Measurements from ENCODE around the gene TTC7B. TPM values are rescaled to one million over a fixed set of nuclear protein-coding genes. Genes with fewer than 3 reads are reported as not detected.

Gene TTC7B
- total and polyA plus RNA-seq, 2 experiments from 2014 or later, result 68.1 to 75.8 TPM

DNA sequence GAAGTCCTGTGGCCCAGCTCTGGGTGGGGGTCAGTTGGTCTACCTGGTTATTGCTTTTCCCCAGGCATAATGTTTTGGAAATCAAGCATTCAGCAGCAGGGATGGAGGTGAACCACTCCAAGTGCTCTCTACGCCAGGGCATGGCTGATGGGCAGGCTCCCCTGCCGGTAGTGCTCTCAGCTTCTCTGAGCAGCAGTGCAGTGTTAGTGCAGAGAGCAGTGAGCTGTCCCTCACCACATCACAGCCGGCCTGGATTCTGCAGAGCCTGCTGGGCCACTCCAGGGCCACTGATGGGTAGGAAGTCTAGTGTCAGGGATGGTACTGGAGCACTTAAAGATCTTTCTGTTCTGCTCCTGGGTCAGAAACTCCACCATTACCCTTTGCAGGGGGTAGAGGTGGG, 268.3 kb downstream of the TTC7B start:
- H3K27ac ChIP-seq, result no peak overlapping the region
- DNase-seq (ENCODE audit: low read depth in 1 of 2, low spot score in 1 of 2), result no peak
- TF ChIP-seq, protein P1, sequence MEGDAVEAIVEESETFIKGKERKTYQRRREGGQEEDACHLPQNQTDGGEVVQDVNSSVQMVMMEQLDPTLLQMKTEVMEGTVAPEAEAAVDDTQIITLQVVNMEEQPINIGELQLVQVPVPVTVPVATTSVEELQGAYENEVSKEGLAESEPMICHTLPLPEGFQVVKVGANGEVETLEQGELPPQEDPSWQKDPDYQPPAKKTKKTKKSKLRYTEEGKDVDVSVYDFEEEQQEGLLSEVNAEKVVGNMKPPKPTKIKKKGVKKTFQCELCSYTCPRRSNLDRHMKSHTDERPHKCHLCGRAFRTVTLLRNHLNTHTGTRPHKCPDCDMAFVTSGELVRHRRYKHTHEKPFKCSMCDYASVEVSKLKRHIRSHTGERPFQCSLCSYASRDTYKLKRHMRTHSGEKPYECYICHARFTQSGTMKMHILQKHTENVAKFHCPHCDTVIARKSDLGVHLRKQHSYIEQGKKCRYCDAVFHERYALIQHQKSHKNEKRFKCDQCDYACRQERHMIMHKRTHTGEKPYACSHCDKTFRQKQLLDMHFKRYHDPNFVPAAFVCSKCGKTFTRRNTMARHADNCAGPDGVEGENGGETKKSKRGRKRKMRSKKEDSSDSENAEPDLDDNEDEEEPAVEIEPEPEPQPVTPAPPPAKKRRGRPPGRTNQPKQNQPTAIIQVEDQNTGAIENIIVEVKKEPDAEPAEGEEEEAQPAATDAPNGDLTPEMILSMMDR (IDR thresholded peaks at IDR 0.05; ENCODE audit: low read depth, low read length), result no peak
- no peak overlapping the region for H3K4me3 ChIP-seq
- no peaks in the 10 kb centered on the region for H3K36me3 ChIP-seq
- H3K27me3 ChIP-seq, result no peaks in the 10 kb centered on the region
- no peaks in the 10 kb centered on the region for H3K9me3 ChIP-seq (ENCODE audit: low read depth)
- peaks cover 10% of the 10 kb centered on the region for H3K4me1 ChIP-seq (ENCODE audit: low read depth)

DNA sequence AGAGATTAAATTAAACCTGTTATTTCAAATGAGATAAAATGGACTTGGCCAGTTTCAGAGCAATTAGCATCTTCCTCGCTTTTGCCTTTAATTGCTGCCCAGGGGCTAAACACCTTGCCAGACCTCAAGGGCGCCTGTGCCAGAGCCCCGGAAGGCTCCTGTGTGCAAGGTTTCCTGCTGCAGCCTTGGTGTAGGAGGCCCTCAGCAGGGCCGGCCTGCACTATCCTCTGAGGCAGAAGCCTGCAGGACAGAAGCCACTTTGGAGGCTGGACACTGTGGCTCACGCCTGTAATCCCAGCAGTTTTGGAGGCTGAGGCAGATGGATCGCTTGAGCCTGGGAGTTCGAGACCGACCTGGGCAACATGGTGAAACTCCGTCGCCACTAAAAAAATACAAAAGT, 269.0 kb downstream of the TTC7B start:
- TF ChIP-seq, protein P1 (IDR thresholded peaks at IDR 0.05; ENCODE audit: low read depth, low read length), result no peak
- no peaks in the 10 kb centered on the region for H3K36me3 ChIP-seq
- no peak for DNase-seq (ENCODE audit: low read depth in 1 of 2, low spot score in 1 of 2)
- no peaks in the 10 kb centered on the region for H3K9me3 ChIP-seq (ENCODE audit: low read depth)
- peaks cover 10% of the 10 kb centered on the region for H3K4me1 ChIP-seq (ENCODE audit: low read depth)
- H3K4me3 ChIP-seq, result no peak overlapping the region
- no peaks in the 10 kb centered on the region for H3K27me3 ChIP-seq
- no peak overlapping the region for H3K27ac ChIP-seq

DNA sequence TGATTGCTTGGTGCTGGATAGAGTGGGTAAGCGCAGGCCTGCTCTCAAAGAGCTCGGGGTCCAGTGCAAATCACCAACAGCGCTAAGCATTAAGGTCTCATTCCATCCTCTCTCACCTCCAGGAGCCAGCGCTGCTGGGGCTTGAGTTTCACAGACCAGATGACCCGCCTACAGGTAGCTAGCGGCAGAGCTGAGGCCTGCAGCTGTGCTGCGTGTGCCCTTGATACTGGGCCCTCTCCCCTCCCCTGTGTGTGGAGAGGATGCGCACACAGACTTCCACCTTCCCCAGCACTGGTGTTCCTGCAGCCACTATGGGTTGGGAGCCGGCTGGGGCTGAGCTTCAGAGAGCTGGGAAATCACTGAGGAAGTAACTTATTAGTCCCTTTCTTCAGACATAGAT, 269.5 kb downstream of the TTC7B start:
- no peak overlapping the region for H3K4me3 ChIP-seq
- H3K4me1 ChIP-seq (ENCODE audit: low read depth), result peaks cover 10% of the 10 kb centered on the region
- TF ChIP-seq, protein P1 (IDR thresholded peaks at IDR 0.05; ENCODE audit: low read depth, low read length), result no peak
- no peaks in the 10 kb centered on the region for H3K9me3 ChIP-seq (ENCODE audit: low read depth)
- no peak for DNase-seq (ENCODE audit: low read depth in 1 of 2, low spot score in 1 of 2)
- no peaks in the 10 kb centered on the region for H3K27me3 ChIP-seq
- H3K36me3 ChIP-seq, result no peaks in the 10 kb centered on the region
- H3K27ac ChIP-seq, result no peak overlapping the region

DNA sequence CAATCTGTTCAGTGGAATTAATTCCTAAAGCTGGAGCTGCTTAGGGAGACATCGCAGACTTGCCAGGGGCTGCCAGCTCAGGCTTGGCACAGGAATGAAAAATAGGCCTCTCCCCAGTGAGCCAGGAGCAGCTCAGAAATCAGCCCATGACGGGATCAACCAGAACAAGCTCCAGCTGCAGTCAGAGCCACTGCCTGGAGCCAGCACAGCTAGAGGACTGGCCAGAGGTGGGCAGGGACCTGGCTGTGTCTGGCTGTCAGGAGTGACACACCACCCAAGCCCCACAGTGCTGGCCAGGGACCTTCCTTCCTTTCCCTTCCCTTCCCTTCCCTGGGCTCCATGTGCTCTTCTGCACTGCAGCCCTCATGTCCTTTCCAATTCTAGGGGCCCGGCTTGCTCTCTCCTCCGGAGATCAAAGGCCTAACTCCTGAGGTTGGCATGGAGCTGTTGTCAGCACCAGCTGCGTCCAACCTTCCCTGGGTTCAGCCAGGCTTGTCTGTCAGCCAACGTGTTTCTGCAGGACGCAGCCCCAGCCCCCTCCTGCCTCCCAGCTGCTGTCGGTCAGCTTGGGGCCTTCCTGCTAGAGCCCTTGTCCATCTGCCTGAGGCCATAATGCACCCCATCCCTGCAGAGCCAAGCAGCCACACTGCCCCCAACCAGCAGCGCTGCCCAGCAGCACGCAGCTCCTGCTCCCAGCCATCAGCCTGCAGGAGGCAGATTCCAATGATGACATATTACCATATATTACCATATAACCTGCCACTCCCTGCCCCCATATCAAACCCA, 270.1 kb downstream of the TTC7B start:
- H3K9me3 ChIP-seq (ENCODE audit: low read depth), result no peaks in the 10 kb centered on the region
- peaks cover 10% of the 10 kb centered on the region for H3K4me1 ChIP-seq (ENCODE audit: low read depth)
- peak overlapping the region; percentile 30 for H3K27ac ChIP-seq
- TF ChIP-seq, protein P1 (IDR thresholded peaks at IDR 0.05; ENCODE audit: low read depth, low read length), result no peak
- H3K36me3 ChIP-seq, result no peaks in the 10 kb centered on the region
- DNase-seq (ENCODE audit: low read depth in 1 of 2, low spot score in 1 of 2), result peak in 1 of 2 donors; percentile 71
- H3K4me3 ChIP-seq, result no peak overlapping the region
- H3K27me3 ChIP-seq, result no peaks in the 10 kb centered on the region

- no peak overlapping the region for H3K27ac ChIP-seq
- peaks cover 10% of the 10 kb centered on the region for H3K4me1 ChIP-seq (ENCODE audit: low read depth)
- H3K27me3 ChIP-seq, result no peaks in the 10 kb centered on the region
- no peaks in the 10 kb centered on the region for H3K36me3 ChIP-seq
- DNase-seq (ENCODE audit: low read depth in 1 of 2, low spot score in 1 of 2), result no peak
- no peak overlapping the region for H3K4me3 ChIP-seq
- TF ChIP-seq, protein P1 (IDR thresholded peaks at IDR 0.05; ENCODE audit: low read depth, low read length), result no peak
- H3K9me3 ChIP-seq (ENCODE audit: low read depth), result no peaks in the 10 kb centered on the region
Measured at GRCh38 chr14:90545382-90545781, 270.8 kb downstream of the TTC7B start.

Data from cardiac muscle cell (in vitro differentiated cells and primary cell).